Measurements from ENCODE around the gene RTKN.

- TF ChIP-seq IRF9 (tag; IDR thresholded peaks at IDR 0.05) (no peak), EGR1 (conservative IDR thresholded peaks at IDR 0.05) (no peak), RUNX1 (IDR thresholded peaks at IDR 0.05; ENCODE audit: low read depth) (no peak), ZNF785 (CRISPR knock-in tag; IDR thresholded peaks at IDR 0.05) (no peak), ZNF668 (CRISPR knock-in tag; IDR thresholded peaks at IDR 0.05) (no peak), KLF10 (CRISPR knock-in tag; IDR thresholded peaks at IDR 0.05) (no peak), HMG20A (CRISPR knock-in tag; conservative IDR thresholded peaks at IDR 0.05) (no peak)
- TF ChIP-seq, protein P1, sequence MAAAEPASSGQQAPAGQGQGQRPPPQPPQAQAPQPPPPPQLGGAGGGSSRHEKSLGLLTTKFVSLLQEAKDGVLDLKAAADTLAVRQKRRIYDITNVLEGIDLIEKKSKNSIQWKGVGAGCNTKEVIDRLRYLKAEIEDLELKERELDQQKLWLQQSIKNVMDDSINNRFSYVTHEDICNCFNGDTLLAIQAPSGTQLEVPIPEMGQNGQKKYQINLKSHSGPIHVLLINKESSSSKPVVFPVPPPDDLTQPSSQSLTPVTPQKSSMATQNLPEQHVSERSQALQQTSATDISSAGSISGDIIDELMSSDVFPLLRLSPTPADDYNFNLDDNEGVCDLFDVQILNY (CRISPR knock-in tag; IDR thresholded peaks at IDR 0.05) = no peak
- TF ChIP-seq, protein P2, sequence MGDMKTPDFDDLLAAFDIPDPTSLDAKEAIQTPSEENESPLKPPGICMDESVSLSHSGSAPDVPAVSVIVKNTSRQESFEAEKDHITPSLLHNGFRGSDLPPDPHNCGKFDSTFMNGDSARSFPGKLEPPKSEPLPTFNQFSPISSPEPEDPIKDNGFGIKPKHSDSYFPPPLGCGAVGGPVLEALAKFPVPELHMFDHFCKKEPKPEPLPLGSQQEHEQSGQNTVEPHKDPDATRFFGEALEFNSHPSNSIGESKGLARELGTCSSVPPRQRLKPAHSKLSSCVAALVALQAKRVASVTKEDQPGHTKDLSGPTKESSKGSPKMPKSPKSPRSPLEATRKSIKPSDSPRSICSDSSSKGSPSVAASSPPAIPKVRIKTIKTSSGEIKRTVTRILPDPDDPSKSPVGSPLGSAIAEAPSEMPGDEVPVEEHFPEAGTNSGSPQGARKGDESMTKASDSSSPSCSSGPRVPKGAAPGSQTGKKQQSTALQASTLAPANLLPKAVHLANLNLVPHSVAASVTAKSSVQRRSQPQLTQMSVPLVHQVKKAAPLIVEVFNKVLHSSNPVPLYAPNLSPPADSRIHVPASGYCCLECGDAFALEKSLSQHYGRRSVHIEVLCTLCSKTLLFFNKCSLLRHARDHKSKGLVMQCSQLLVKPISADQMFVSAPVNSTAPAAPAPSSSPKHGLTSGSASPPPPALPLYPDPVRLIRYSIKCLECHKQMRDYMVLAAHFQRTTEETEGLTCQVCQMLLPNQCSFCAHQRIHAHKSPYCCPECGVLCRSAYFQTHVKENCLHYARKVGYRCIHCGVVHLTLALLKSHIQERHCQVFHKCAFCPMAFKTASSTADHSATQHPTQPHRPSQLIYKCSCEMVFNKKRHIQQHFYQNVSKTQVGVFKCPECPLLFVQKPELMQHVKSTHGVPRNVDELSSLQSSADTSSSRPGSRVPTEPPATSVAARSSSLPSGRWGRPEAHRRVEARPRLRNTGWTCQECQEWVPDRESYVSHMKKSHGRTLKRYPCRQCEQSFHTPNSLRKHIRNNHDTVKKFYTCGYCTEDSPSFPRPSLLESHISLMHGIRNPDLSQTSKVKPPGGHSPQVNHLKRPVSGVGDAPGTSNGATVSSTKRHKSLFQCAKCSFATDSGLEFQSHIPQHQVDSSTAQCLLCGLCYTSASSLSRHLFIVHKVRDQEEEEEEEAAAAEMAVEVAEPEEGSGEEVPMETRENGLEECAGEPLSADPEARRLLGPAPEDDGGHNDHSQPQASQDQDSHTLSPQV (IDR thresholded peaks at IDR 0.05) = no peak
- TF ChIP-seq, protein P3, sequence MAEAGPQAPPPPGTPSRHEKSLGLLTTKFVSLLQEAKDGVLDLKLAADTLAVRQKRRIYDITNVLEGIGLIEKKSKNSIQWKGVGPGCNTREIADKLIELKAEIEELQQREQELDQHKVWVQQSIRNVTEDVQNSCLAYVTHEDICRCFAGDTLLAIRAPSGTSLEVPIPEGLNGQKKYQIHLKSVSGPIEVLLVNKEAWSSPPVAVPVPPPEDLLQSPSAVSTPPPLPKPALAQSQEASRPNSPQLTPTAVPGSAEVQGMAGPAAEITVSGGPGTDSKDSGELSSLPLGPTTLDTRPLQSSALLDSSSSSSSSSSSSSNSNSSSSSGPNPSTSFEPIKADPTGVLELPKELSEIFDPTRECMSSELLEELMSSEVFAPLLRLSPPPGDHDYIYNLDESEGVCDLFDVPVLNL (CRISPR knock-in tag; IDR thresholded peaks at IDR 0.05; ENCODE audit: low read depth) = no peak
Measured at GRCh38 chr2:74428675-74429074, 13.1 kb downstream of the RTKN start.

Measured in K562 (cell line).